SK-N-DZ (cell line): ENCODE measurements around the gene SLC7A6.
"Not testable (repeated sequence)": the region's sequence is repeated elsewhere in the genome, so short reads cannot be mapped to it uniquely, and the experiment has no call there.

ENCODE experiments used
- DNase-seq: peaks from one replicate; pipeline ENCODE4 v3.0.0-alpha.2; 2015; ENCODE audit warnings: low spot score

Gene SLC7A6

GRCh38 chr16:68281368-68282063 lies 17.2 kb downstream of the SLC7A6 start:
- DNase-seq, result no peak

DNA sequence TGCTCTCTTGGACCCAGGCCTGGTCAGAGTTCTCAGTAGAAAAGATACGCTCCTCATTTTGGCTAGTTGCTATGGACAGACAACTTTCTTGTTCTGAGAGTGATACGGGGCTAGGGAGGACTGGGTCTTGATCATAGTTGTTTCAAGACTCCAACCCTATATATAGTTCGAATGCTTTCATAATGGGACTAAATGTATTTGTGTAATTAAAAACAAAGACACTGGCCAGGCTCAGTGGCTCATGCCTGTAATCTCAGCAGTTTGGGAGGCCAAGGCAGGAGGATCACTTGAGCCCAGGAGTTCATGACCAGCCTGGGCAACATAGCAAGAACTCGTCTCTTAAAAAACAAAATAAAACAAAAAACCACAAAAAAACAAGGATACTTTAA lies 17.7 kb downstream of the SLC7A6 start:
- no peak for DNase-seq

DNA sequence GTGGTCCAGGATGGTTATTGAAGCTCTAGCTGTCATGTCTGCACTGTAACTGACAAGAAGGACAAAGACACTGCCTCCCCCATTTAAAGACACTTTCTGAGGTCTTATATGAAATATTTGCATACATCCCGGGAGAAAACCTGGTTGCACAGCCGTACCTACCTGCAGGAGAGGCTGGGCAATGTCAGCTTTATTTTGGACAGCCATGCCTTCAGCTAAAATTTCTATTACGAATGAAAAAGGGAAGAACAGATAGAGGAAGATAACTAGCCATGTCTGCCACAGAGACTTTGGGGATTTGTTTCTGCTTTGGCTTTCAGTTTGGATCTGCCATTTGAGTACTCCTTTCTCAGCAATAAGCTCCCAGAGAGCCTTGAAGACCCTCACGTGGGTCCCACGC lies 19.0 kb downstream of the SLC7A6 start:
- no peak for DNase-seq

- no peak for DNase-seq
These were observed 19.7 kb downstream of the SLC7A6 start for GRCh38 chr16:68283801-68284598.

DNA sequence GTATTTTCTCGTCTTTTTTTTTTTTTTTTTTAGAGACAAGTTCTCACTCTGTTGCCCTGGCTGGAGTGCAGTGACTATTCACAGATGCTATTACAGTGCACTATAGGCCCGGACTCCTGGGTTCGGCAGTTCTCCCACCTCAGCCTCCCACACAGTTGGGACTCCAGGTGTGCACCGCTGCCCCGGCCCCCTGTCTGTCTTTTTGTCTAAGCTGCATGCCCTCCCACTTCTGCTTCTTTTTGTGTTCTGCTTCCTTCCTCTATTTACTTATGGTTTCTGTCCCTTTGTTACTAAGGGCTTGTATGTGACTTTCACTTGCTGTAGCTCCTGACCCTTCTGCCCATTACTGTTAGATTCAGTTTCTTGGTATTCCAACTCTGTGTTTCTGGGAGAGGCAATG lies 20.5 kb downstream of the SLC7A6 start:
- DNase-seq, result no peak

DNA sequence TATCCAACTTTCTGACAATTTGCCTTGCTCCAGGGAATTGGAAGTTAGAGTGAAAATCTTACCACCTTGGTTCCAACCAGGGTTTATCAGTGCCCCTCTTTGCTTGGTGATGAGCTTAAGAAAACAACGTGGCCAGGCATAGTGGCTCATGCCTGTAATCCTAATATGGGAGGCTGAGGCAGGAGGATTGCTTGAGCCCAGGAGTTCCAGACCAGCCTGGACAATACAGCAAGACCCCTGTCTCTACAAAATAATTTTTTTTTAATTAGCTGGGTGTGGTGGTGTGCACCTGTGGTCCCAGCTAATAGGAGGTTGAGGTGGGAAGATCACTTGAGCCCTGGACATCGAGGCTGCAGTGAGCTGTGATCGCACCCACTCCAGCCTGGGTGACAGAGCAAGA lies 21.4 kb downstream of the SLC7A6 start:
- DNase-seq, result no peak

- DNase-seq, result no peak
These were observed 22.1 kb downstream of the SLC7A6 start for GRCh38 chr16:68286153-68287074.

DNA sequence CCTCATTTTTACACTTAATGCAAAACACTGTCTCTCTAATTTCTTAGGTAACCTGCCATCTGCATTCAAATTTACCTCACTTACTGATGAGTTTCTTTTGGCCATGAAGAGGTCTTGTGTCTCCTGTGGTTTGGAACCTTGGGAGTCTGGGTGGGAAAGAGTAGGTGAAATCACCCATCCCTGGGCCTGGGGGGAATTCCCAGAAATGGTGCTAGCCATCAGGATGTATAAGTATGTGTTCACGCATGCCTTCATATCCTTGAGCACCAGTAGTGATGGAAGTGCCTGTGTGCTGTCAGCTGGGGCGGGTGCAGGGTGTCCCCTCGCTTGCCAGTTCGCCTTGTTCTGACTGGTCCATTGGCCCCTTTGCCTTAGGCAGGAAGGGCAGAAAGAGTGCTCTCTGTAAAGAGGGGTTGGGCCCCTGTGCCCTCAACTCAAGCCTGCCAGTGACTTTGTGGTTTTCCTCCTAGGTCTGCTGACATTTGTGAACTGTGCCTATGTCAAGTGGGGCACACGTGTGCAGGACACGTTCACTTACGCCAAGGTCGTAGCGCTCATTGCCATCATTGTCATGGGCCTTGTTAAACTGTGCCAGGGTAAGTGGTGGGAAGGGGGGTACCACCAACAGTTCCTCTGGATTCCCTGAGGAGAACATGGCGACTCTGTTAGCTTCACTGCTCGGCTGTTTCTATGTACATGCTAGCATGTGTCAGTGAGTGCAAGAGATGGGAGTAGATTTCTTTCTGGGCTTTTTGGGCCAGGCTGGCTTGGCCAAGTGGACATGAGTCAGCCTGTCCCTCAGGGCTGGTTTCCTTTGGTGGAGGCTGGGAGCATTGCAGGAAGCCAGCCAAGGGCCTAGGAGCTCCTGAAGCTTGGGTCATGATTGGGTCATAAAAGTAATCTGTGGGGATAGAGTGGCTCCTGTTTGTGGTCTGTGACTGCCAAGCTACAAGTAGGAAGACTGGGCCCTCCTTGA lies 23.2 kb downstream of the SLC7A6 start:
- DNase-seq, result no peak

- no peak for DNase-seq
These were observed 23.9 kb downstream of the SLC7A6 start for GRCh38 chr16:68288252-68288650.

DNA sequence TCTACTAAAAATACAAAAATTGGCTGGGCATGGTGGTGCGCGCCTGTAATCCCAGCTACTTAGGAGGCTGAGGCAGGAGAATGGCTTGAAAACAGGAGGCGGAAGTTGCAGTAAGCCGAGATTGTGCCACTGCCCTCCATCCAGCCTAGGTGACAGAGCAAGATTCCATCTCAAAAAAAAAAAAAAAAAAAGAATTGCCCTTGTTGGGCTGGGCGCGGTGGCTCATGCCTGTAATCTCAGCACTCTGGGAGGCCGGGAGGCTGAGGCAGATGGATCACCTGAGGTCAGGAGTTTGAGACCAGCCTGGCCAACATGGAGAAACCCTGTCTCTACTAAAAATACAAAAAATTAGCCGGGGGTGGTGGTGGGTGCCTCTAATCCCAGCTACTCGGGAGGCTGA lies 24.5 kb downstream of the SLC7A6 start:
- not testable (repeated sequence) for DNase-seq

DNA sequence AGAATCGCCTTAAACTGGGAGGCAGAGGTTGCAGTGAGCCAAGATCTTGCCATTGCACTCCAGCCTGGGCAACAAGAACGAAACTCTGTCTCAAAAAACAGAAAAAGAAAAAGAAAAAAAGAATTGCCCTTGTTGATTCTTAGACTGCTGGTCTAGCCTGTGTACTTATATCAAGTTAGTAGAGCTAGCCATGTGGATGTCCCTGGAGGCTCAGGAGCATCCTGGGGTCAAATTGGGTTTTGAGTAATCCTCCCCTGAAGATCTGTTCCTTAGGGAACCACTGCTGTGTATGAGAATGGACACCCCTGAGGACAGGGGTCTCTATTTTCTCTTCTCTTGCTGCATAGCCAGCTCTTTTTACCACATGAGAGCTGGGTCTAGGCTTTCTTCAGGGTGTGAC lies 24.9 kb downstream of the SLC7A6 start:
- no peak for DNase-seq

DNA sequence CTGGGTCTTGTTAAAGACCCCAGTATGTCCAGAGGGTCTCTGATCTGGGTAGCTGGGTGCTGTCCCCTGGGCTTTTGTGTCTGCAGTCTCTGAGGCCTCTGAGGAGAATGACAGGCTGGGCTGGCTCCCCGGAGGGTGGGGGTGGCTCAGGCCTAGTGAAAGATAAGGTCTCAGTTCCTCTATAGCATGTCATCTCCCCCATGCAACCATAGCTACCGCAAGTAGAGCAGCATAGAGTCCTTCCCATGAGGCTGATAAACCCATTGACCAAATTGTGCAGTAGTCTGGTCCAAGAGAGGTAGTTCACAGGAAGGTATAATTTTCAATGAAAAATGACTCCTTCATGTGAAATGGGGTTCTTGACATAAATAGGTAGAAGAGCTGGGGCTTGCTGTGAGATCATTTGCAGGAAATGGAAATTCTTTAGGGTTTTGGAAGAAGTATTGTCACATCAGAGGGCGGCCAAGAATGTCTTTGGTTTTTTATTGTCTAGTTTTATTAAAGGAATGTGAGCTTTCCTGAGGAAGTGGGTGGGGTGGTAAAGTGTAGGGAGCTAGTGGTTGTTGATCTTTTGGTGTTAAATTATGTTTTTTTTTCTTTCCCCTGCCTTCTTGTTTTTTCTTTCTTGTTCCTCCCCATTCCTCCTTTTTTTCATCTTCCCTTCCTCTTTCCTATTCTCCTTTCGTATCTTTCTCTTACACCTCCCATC lies 25.4 kb downstream of the SLC7A6 start:
- DNase-seq, result no peak

GRCh38 chr16:68290450-68290849 lies 26.1 kb downstream of the SLC7A6 start:
- no peak for DNase-seq

DNA sequence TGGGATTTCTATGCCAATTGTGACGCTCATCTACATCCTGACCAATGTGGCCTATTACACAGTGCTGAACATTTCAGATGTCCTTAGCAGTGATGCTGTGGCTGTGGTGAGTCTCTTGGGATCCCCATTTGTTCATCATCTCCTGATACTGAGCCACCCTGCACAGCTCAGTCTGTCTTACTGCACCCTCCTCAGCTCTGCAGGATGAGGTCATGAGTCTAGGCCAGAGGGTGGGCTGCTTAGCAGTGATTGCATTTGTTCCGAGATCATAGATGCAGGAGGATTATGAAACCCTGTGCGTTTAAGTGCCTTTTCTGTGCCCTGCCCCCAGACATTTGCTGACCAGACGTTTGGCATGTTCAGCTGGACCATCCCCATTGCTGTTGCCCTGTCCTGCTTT lies 26.9 kb downstream of the SLC7A6 start:
- DNase-seq, result no peak

DNA sequence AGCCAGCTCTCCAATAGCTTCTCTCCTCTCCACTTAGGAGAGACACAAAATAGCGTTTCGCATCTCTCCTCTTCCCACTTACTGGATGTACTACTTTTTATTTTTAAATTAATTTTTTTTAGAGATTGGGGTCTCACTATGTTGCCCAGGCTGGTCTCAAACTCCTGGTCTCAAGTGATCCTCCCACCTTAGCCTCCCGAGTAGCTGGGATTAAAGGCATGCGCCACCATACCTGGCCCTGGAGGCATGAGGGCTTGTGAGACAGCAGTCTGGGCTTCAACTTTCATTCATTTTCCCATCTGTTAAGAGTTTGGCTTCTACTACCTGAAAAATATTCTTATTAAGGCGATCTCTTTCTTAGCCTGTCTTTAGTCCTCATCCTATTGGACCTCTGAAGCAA lies 28.1 kb downstream of the SLC7A6 start:
- no peak for DNase-seq

DNA sequence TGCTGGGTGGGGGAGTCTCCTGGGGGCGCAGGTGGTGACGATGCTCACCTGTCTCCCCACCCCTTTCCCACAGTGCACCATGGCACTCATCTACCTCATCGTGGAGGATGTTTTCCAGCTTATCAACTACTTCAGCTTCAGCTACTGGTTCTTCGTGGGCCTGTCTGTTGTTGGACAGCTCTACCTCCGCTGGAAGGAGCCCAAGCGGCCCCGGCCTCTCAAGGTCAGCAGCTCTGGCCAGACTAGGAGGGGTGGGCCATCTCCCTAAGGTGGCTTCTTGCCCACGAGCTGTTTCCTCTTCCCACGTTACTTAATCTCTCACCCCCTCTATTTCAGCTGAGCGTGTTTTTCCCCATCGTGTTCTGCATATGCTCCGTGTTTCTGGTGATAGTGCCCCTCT lies 32.0 kb downstream of the SLC7A6 start:
- no peak for DNase-seq

GRCh38 chr16:68296693-68297092 lies 32.4 kb downstream of the SLC7A6 start:
- no peak for DNase-seq

DNA sequence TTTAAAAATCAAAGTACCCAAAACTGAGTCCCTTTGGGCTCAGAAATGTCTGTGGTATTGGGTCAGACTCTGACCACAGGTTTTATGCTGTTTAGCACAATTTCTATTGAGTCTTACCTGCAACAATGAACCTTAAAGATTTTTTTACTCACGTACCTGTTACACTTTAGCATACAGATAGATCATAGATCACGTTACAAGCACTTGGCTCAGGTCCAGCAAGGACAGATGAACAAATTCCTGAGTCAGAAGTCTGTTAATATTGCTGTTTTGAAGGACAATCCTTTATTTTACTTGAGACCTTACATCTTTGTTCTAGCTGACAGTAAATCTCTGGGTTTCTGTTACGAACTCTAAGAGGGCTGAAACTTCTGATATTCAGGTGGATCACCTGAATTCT lies 33.6 kb downstream of the SLC7A6 start:
- DNase-seq, result no peak

GRCh38 chr16:68298312-68298711 lies 34.0 kb downstream of the SLC7A6 start:
- DNase-seq, result no peak

GRCh38 chr16:68298907-68299561 lies 34.7 kb downstream of the SLC7A6 start:
- no peak for DNase-seq
